Suppressor macrophage treated with lipopolysaccharide for 1 hour (primary cell): ENCODE measurements around the gene CCDC33.

ENCODE experiments used
- DNase-seq, 3 donors: peaks; one replicate each; pipeline ENCODE4 v3.0.0-alpha.2; 2020 to 2022

CCDC33 gene

GRCh38 chr15:74369084-74369745 lies 133.1 kb downstream of the CCDC33 start:
- DNase-seq, result no peak

DNA sequence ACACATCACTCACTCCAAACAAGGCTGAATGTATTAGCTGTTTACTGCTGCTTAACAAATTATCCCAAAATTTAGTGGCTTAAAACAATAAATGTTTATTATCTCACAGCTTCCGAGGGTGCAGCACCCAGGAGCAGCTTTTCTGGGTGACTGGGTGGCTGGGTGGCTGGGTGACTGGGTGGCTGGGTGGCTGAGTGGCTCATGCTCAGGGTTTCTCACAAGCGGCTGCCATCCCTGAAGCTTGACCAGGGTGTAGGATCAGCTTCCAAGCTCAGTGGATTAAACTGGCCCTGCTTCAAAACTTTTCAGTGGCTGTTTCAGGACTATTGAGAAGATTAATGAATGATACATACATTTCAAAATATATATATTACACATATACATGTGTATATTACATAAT lies 133.6 kb downstream of the CCDC33 start:
- DNase-seq, result no peak

GRCh38 chr15:74370471-74370870 lies 134.3 kb downstream of the CCDC33 start:
- DNase-seq, result no peak

DNA sequence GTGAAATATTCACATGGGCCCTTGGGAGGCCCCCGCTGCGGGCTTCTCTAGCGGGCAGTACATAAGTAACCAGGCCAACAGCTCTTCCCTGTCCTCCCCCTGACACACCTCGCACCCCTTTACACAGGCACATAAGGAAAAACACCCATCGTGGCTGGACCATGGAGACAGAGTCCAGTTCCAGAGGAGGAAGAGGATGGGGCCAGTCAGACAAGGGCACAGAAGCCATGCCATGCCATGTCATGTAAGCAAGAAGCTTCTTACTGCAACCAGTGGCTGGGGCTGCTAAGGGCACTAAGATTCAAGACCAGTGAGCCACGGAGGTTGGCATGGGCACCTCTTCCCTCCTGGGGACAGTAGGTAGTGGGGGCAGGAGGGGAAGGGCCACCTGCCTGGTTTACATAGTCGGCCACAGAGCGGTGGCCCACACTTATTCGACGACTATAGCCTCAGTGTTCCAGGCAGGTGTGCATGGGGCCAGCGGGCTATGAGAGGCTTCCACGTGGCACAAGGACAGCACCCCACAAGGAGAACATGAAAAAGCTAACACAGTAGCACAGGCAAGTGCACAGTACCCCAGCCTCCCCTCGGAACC lies 137.0 kb downstream of the CCDC33 start:
- no peak for DNase-seq

GRCh38 chr15:74373731-74374647 lies 137.9 kb downstream of the CCDC33 start:
- DNase-seq, result peak; percentile 83 to 93 (median 92)

DNA sequence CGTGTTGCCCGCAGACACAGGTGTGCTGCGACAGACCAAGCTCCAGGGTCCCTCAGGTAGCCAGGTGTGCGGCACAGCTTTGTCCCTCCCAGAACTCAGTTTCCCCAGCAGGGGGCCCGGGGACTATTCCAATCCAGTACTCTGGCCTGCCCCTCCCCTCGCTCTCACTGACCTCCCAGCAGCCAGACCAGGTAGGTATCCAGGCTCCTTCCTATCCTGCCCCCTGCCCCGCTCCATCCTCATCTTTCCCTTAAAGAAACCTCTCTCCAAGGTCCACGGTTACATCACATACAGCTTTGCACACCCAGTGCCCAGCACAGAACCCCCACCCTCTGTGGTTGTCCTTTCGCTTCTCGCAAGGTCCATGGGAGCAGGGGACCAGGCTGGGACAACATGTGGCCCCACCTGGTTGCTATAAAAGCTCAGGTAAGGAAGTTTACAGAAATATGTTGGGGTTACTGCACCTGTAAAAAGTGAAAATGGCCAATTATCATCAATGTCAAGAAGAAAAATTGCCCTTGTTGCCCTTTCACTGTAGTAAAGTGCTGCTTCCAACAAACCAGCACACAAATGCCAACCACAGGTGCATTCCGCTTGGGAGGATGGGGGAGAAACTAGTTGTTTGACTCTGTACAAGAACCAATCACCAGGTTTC lies 138.6 kb downstream of the CCDC33 start:
- no peak for DNase-seq

DNA sequence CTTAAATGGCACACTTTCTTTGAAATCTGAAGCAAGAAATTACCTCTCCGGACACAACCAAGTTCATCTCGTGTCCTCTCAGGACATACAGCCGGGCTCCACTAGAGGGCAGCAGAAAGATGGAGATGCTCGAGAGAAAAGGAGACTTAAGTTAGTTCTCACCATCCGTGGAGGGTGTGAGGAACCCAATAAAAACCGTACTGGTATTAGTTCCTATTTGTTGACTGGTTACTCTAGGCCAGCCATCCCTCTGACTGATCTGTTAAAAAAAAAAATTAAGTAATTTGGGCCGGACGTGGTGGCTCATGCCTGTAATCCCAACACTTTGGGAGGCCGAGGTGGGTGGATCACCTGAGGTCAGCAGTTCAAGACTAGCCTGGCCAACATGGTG lies 139.2 kb downstream of the CCDC33 start:
- peak; percentile 89 to 92 (median 92) for DNase-seq

GRCh38 chr15:74376226-74376625 lies 140.1 kb downstream of the CCDC33 start:
- DNase-seq, result no peak

DNA sequence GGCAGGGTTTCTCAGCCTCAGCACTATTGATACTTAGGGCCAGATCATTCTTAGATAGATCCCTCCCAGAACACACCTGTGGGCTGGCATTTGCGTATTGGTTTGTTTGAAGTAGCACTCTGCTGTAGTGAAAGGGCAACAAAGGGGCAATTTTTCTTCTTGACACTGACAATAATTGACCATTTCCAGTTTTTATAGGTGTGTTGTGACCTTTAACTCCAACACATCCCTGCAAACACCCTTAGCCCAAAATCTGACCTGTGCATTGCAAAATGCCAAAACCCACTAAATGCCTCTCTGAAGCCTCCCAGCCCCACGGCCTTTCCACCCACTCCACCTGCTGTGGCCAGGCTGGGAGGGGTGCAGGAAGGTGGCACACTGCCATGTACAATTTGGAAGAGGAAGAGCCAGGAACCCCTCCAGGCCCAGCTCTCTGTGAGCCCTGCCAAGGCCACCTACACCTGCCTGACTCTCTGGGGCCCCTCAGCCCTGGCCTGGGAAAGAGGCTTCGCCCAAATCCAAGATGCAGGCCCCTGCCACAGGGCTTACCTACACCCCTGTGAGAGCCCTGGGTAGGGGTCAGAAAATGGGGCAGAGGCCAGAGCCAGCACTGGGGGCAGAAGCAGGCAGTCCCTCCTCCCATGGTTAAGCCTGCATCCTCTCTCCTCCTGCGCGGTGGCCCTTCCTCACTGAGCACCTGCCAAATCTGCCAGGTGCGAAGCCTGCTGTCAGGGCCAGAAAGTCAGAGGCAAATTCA lies 140.9 kb downstream of the CCDC33 start:
- no peak for DNase-seq

DNA sequence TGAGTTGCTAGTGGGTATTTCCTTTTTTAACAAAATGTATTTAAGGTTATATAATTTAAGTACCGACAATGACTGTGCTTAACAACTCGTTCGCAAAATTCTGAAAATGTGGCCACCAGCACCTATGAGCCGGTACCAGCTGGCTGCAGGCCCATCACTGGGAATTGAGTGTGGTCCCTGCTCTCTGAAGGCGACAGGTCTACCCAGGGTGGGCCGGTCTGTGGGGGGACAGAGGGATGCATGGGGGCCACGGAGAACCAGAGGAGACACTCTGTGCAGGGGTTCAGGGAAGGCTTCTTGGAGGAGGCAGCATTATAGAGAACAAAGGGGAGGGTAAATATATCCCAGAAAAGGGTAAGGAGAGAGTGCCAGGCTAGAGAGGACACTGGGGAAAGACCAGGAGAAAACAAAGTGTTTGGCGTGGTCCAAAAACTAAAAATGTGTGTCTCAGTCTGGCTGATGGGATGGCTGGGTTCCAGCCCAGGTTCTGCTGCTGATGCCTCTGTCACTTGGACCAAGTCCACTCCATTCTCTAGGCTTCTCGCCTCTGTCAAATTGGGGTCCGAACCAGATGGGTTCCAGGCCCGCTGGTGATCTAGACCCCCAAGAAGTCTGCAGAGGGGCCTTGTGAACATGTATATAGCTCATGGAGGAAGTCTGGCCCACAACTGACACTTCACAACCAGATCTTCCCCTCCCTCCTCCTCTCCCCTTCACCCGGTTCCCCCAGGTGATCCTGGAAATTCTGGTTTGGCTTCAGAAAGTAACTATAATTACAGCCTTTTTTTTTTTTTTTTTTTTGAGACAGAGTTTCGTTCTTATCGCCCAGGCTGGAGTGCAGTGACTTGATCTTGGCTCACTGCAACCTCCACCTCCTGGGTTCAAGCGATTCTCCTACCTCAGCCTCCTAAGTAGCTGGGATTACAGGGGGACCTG lies 142.0 kb downstream of the CCDC33 start:
- no peak for DNase-seq

DNA sequence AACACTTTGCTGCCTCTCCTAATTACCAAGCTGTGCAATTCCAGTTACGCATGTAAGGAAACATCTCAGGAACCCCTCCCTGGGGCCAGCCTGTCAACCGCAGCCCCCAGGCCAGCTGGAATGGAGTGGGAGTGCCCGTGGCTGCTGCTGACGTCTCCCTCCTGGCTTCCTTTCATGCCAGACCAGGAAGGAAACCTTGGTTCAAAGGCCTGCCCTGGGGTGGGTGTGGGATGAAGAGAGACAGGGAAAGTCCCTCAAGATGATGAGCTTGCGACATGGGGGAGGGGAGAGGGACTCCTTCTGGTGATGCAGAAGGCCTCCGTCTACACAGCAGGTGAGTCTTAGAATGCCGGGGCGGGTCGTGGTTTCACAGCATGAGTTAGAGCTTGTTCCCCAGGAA lies 142.7 kb downstream of the CCDC33 start:
- DNase-seq, result peak; percentile 65 to 80 (median 77)

GRCh38 chr15:74380361-74381189 lies 144.4 kb downstream of the CCDC33 start:
- no peak for DNase-seq

DNA sequence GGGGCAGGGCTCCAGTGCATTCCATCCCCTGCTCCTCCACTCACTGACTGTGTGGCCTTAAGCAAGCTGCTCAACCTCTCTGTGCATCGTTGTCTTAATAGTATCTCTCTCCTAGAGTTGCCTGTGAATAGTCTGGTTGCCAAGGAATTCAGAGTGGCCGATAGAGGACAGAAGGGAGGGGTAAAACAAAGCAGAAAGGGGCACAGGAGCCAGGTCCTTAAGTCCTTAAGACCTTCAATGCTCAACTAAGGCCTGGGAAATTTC lies 145.0 kb downstream of the CCDC33 start:
- no peak for DNase-seq

GRCh38 chr15:74381481-74381880 lies 145.4 kb downstream of the CCDC33 start:
- no peak for DNase-seq

- DNase-seq, result peak; percentile 87 to 95 (median 92)
Measured at GRCh38 chr15:74382004-74382816, 146.1 kb downstream of the CCDC33 start.

DNA sequence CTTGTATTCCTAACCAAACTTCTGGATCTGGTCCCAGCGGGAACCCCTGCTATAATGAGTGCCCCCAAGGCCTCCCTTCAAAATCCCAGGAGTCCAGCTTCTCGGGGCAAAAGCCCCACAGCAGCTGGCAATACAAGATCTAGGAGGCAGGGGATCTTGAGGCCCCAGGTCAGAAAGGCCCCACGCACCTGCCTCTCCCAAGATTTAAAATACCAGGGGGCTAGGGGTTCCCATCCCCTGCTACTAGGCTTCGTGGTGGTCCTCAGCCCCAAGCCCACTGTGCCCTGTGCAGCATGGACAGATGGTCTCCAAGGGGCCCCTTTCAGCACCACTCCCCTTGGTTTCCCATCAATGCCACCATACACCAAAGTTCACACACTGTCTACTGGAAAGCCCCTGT lies 147.2 kb downstream of the CCDC33 start:
- DNase-seq, result no peak

GRCh38 chr15:74383695-74384565 lies 147.8 kb downstream of the CCDC33 start:
- DNase-seq, result no peak

GRCh38 chr15:74384566-74384880 lies 148.4 kb downstream of the CCDC33 start:
- DNase-seq, result no peak
